ENCODE results near the gene ABHD10.

ABHD10 gene

DNA sequence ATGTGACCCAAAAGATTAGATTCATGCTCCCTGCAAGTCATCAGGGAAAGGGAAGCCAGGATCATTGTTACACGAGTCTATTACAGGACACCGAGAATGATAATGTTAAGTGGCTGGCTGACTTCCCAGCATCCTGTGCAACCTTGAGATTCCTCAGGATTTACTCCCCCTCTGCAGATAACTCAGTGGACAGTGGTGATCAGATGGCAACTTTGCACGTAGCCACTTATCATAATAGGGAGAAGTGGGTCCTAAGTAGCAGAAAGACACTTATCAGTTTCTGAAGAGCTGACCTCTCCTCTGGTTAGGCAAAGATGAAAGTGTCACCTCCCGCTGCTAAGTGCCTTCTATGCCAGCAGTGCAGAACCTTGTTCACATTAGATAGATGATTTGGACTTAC lies 49.0 kb downstream of the ABHD10 start:
- DNase-seq (no peak), ATAC-seq (ENCODE audit: insufficient read depth, low read depth) (no peak)
- Histone ChIP-seq H3K9me3 (ENCODE audit: insufficient read depth, low read length, severe bottlenecking) (no peaks in the 10 kb centered on the region), H3K36me3 (ENCODE audit: insufficient read depth, low read length) (no peaks in the 10 kb centered on the region), H3K4me2 (ENCODE audit: insufficient read depth, low read length) (no peak overlapping the region), H2AFZ (ENCODE audit: low read depth, low read length) (no peak overlapping the region), H3K27me3 (ENCODE audit: insufficient read depth, low read length, poor library complexity) (no peaks in the 10 kb centered on the region), H3K27ac (ENCODE audit: low read length) (no peak overlapping the region), H3K4me1 (ENCODE audit: insufficient read depth, low read length) (no peaks in the 10 kb centered on the region), H4K20me1 (ENCODE audit: insufficient read depth, low read length) (no peaks in the 10 kb centered on the region), H3K79me2 (ENCODE audit: insufficient read depth, low read length) (no peaks in the 10 kb centered on the region), H3K9ac (ENCODE audit: low read depth, low read length) (no peak overlapping the region), H3K4me3 (ENCODE audit: low read depth in 1 of 2, low read length in 2 of 2) (no peak overlapping the region)
- TF ChIP-seq, protein P1, sequence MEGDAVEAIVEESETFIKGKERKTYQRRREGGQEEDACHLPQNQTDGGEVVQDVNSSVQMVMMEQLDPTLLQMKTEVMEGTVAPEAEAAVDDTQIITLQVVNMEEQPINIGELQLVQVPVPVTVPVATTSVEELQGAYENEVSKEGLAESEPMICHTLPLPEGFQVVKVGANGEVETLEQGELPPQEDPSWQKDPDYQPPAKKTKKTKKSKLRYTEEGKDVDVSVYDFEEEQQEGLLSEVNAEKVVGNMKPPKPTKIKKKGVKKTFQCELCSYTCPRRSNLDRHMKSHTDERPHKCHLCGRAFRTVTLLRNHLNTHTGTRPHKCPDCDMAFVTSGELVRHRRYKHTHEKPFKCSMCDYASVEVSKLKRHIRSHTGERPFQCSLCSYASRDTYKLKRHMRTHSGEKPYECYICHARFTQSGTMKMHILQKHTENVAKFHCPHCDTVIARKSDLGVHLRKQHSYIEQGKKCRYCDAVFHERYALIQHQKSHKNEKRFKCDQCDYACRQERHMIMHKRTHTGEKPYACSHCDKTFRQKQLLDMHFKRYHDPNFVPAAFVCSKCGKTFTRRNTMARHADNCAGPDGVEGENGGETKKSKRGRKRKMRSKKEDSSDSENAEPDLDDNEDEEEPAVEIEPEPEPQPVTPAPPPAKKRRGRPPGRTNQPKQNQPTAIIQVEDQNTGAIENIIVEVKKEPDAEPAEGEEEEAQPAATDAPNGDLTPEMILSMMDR (IDR thresholded peaks at IDR 0.05; ENCODE audit: borderline replicate concordance, extremely low read depth, low read length, poor library complexity, severe bottlenecking) = no peak

DNA sequence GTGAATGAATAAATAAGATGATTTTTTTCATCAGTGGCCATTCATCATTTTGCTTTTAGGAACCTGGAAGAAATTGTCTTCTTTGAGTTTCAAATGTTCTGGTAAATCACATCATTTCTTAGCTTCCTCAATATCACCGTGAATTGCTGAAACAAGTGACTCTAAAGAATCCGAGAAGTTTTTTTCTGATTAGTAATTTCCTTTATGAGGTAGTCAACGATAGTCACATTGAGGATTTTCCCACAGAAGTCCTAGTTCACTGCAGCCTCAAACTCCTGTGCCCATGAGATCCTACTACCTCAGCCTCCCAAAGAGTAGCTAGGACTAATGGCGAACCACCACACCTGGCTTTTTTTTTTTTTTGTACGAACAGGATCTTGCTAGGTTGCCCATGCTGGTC lies 52.1 kb downstream of the ABHD10 start:
- Histone ChIP-seq H3K4me3 (ENCODE audit: low read depth in 1 of 2, low read length in 2 of 2) (no peak overlapping the region), H3K9me3 (ENCODE audit: insufficient read depth, low read length, severe bottlenecking) (no peaks in the 10 kb centered on the region)

GRCh38 chr3:112032098-112032731 lies 53.4 kb downstream of the ABHD10 start:
- Histone ChIP-seq H4K20me1 (ENCODE audit: insufficient read depth, low read length) (no peaks in the 10 kb centered on the region), H3K4me1 (ENCODE audit: insufficient read depth, low read length) (no peaks in the 10 kb centered on the region), H3K9ac (ENCODE audit: low read depth, low read length) (no peak overlapping the region), H3K4me3 (ENCODE audit: low read depth in 1 of 2, low read length in 2 of 2) (no peak overlapping the region), H3K36me3 (ENCODE audit: insufficient read depth, low read length) (no peaks in the 10 kb centered on the region), H3K4me2 (ENCODE audit: insufficient read depth, low read length) (no peak overlapping the region), H3K27ac (ENCODE audit: low read length) (no peak overlapping the region), H2AFZ (ENCODE audit: low read depth, low read length) (no peak overlapping the region), H3K79me2 (ENCODE audit: insufficient read depth, low read length) (no peaks in the 10 kb centered on the region), H3K9me3 (ENCODE audit: insufficient read depth, low read length, severe bottlenecking) (no peaks in the 10 kb centered on the region), H3K27me3 (ENCODE audit: insufficient read depth, low read length, poor library complexity) (no peaks in the 10 kb centered on the region)
- ATAC-seq (ENCODE audit: insufficient read depth, low read depth) (no peak), DNase-seq (no peak)
- TF ChIP-seq, protein P1 (IDR thresholded peaks at IDR 0.05; ENCODE audit: borderline replicate concordance, extremely low read depth, low read length, poor library complexity, severe bottlenecking) = no peak
- TF ChIP-seq EZH2 (IDR thresholded peaks at IDR 0.05; ENCODE audit: borderline replicate concordance, low read depth, low read length, severe bottlenecking) = no peak

More for the DNA sequence above, 52.1 kb downstream of the ABHD10 start:
- Histone ChIP-seq H3K27me3 (ENCODE audit: insufficient read depth, low read length, poor library complexity) (no peaks in the 10 kb centered on the region), H3K4me1 (ENCODE audit: insufficient read depth, low read length) (no peaks in the 10 kb centered on the region), H3K79me2 (ENCODE audit: insufficient read depth, low read length) (no peaks in the 10 kb centered on the region), H3K27ac (ENCODE audit: low read length) (no peak overlapping the region), H3K9ac (ENCODE audit: low read depth, low read length) (no peak overlapping the region), H2AFZ (ENCODE audit: low read depth, low read length) (no peak overlapping the region), H3K4me2 (ENCODE audit: insufficient read depth, low read length) (no peak overlapping the region), H3K36me3 (ENCODE audit: insufficient read depth, low read length) (no peaks in the 10 kb centered on the region), H4K20me1 (ENCODE audit: insufficient read depth, low read length) (no peaks in the 10 kb centered on the region)
- TF ChIP-seq, protein P1 (IDR thresholded peaks at IDR 0.05; ENCODE audit: borderline replicate concordance, extremely low read depth, low read length, poor library complexity, severe bottlenecking) = no peak
- TF ChIP-seq EZH2 (IDR thresholded peaks at IDR 0.05; ENCODE audit: borderline replicate concordance, low read depth, low read length, severe bottlenecking) = no peak
- DNase-seq = no peak
- no peak for ATAC-seq (ENCODE audit: insufficient read depth, low read depth)

DNA sequence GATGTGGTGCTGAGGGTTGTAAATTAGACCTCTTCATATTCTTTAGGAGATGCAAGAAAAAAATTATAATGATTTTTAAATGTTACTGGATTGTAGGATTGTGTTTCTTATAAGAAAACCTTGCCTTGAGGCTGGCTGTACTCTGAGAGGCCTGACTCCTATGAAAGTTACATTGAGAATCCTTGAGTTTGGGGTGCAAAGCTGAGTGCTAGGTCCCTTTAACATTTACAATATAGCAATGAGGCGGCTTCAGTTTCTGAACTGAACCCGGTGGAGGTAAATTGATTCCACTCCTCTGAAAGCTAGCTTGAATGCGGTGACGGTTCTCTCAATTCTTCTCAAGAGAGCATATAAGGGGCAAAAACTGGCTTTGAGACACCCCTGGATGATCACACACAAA lies 55.6 kb downstream of the ABHD10 start, which contains the start of gene TMPRSS7:
Gene TMPRSS7, plus strand, starts transcription at position 301 of the 400 bp plus-strand sequence. CDS start 110 bp downstream, outside the sequence.
- Histone ChIP-seq H3K36me3 (ENCODE audit: insufficient read depth, low read length) (no peaks in the 10 kb centered on the region), H3K27me3 (ENCODE audit: insufficient read depth, low read length, poor library complexity) (no peaks in the 10 kb centered on the region), H3K4me1 (ENCODE audit: insufficient read depth, low read length) (no peaks in the 10 kb centered on the region), H3K9me3 (ENCODE audit: insufficient read depth, low read length, severe bottlenecking) (no peaks in the 10 kb centered on the region), H2AFZ (ENCODE audit: low read depth, low read length) (no peak within 1 kb of the TSS), H3K4me2 (ENCODE audit: insufficient read depth, low read length) (no peak within 1 kb of the TSS), H3K9ac (ENCODE audit: low read depth, low read length) (no peak within 1 kb of the TSS), H4K20me1 (ENCODE audit: insufficient read depth, low read length) (no peaks in the 10 kb centered on the region), H3K4me3 (ENCODE audit: low read depth in 1 of 2, low read length in 2 of 2) (no peak within 1 kb of the TSS), H3K27ac (ENCODE audit: low read length) (no peak within 1 kb of the TSS), H3K79me2 (ENCODE audit: insufficient read depth, low read length) (no peaks in the 10 kb centered on the region)
- no peak for TF ChIP-seq EZH2 (IDR thresholded peaks at IDR 0.05; ENCODE audit: borderline replicate concordance, low read depth, low read length, severe bottlenecking)
- TF ChIP-seq, protein P1 (IDR thresholded peaks at IDR 0.05; ENCODE audit: borderline replicate concordance, extremely low read depth, low read length, poor library complexity, severe bottlenecking) = no peak
- ATAC-seq (ENCODE audit: insufficient read depth, low read depth) = no peak
- DNase-seq = no peak

All from DND-41 (cell line).